GM12878 (cell line): ENCODE data around the gene ZMYND19. TPM values are rescaled to one million over a fixed set of nuclear protein-coding genes. Genes with fewer than 3 reads are reported as not detected.
A peak's percentile ranks its signal among the peaks of the same experiment; 100 is the strongest.
"Not testable (repeated sequence)": the region's sequence is repeated elsewhere in the genome, so short reads cannot be mapped to it uniquely, and the experiment has no call there.

Source experiments
- ATAC-seq: fragments of 200-7000 bp; cut with Tn5 transposase; 3 replicates; pipeline ENCODE4 v1.9.1; 2020; ENCODE audit warnings: mild to moderate bottlenecking, moderate library complexity
- BruUV-seq: library from RNA; stranded (reverse); fragments of 400-500 nt; replicated peaks from 2 replicates; lab custom pipeline; 2021; lab: Mats Ljungman, UMichigan
- CTCF ChIA-PET: fragments of 300-600 bp; sonication (Branson Sonifier 250); formaldehyde crosslinking; extraction: SDS; loops from one replicate; lab custom pipeline; 2021; ENCODE audit warnings: inconsistent platforms; lab: Yijun Ruan, JAX
- POLR2A ChIA-PET: fragments of 350-600 bp; formaldehyde crosslinking; extraction: SDS; loops from one replicate; lab custom pipeline; 2021; ENCODE audit warnings: inconsistent platforms; lab: Charles Lee
- RAD21 ChIA-PET: fragments of 300-600 bp; sonication (Branson Sonifier 250); formaldehyde crosslinking; loops from one replicate; lab custom pipeline; 2023; ENCODE audit warnings: antibody characterized with exemption; ENCODE audit not compliant: unreplicated experiment; lab: Charles Lee
- SMC1A ChIA-PET: fragments of 300-600 bp; sonication (Branson Sonifier 250); formaldehyde crosslinking; loops from one replicate; lab custom pipeline; 2023; ENCODE audit not compliant: unreplicated experiment, uncharacterized antibody; lab: Charles Lee
- DNase-seq: peaks from one replicate; pipeline ENCODE4 v3.0.0-alpha.2; 2011; ENCODE audit warnings: low read depth, low spot score
- FAIRE-seq: peaks from 3 replicates; lab custom pipeline; 2011; peaks lifted over from hg19 to GRCh38; lab: Jason Lieb, UNC
- H2AFZ ChIP-seq: 2 replicates; pipeline ENCODE4 v1.6.0; 2011; ENCODE audit warnings: low read depth, low read length, control low read depth; ENCODE audit not compliant: control insufficient read depth
- H3K27ac ChIP-seq: 2 replicates; pipeline ENCODE4 v1.5.1; 2011; ENCODE audit warnings: control low read depth; ENCODE audit not compliant: control insufficient read depth, insufficient read depth
- H3K27me3 ChIP-seq, 2 experiments: replicated peaks in 1 of 2; 2 replicates each; pipeline versions ENCODE4 v1.6.0 to v1.6.1; 2011; ENCODE audit warnings: low read length in 1 of 2; ENCODE audit not compliant: control insufficient read depth in 2 of 2, insufficient read depth in 2 of 2
- H3K36me3 ChIP-seq, 2 experiments: 2 replicates each; pipeline ENCODE4 v1.5.1; 2011; ENCODE audit warnings: low read length in 1 of 2; ENCODE audit not compliant: control insufficient read depth in 2 of 2, insufficient read depth in 2 of 2
- H3K4me1 ChIP-seq: 2 replicates; pipeline ENCODE4 v1.6.1; 2011; ENCODE audit warnings: mild to moderate bottlenecking, low read length, moderate library complexity, mixed read lengths; ENCODE audit not compliant: control insufficient read depth, insufficient read depth
- H3K4me2 ChIP-seq: 2 replicates; pipeline ENCODE4 v1.6.0; 2011; ENCODE audit warnings: control low read depth; ENCODE audit not compliant: control insufficient read depth, insufficient read depth
- H3K4me3 ChIP-seq: fragments of 200-600 bp; sonication (generic); 2 replicates; pipeline ENCODE4 v1.5.1; 2016
- H3K79me2 ChIP-seq: 2 replicates; pipeline ENCODE4 v1.6.0; 2011; ENCODE audit warnings: low read length; ENCODE audit not compliant: control insufficient read depth, insufficient read depth
- H3K9ac ChIP-seq: 2 replicates; pipeline ENCODE4 v1.8.0; 2011; ENCODE audit warnings: low read length, control low read depth, mixed read lengths; ENCODE audit not compliant: control insufficient read depth, insufficient read depth
- H3K9me3 ChIP-seq: replicated peaks from 3 replicates; pipeline ENCODE4 v1.5.1; 2011; ENCODE audit warnings: mild to moderate bottlenecking, low read length; ENCODE audit not compliant: control insufficient read depth, insufficient read depth
- H4K20me1 ChIP-seq: 2 replicates; pipeline ENCODE4 v1.6.0; 2011; ENCODE audit not compliant: control insufficient read depth, insufficient read depth
- ATF3 ChIP-seq: IDR thresholded peaks from 2 replicates; pipeline ENCODE4 v1.6.1; 2011; ENCODE audit warnings: low read depth, mild to moderate bottlenecking, low read length, moderate library complexity, borderline replicate concordance; ENCODE audit errors: extremely low read depth
- CHD1 ChIP-seq: IDR thresholded peaks from 2 replicates; pipeline ENCODE4 v1.6.1; 2012; ENCODE audit warnings: low read depth, low read length, improper control_type of control experiment
- MEF2B ChIP-seq: fragments of 450-650 bp; IDR thresholded peaks from 2 replicates; pipeline ENCODE4 v1.6.1; 2018; ENCODE audit warnings: mild to moderate bottlenecking, moderate library complexity; ENCODE audit not compliant: partially characterized antibody, poor library complexity, severe bottlenecking
- POLR2A ChIP-seq: IDR thresholded peaks from 2 replicates; pipeline ENCODE4 v1.6.1; 2011; ENCODE audit warnings: low read depth, mild to moderate bottlenecking, low read length
- ZZZ3 ChIP-seq: IDR thresholded peaks from 2 replicates; pipeline ENCODE4 v1.6.1; 2011; ENCODE audit warnings: low read depth; ENCODE audit not compliant: control insufficient read depth, insufficient read length
- whole genome bisulfite sequencing: methylation state at CpG from one replicate; pipeline ENCODE4 v1.1.6; 2016; ENCODE audit warnings: low lambda C conversion rate; ENCODE audit not compliant: insufficient replicate concordance, insufficient coverage; ENCODE audit errors: missing lambda C conversion rate; 5-methylcytosine and 5-hydroxymethylcytosine counted together
- in situ Hi-C: fragments of 300-500 bp; cut with MboI; formaldehyde crosslinking; loops from 9 replicates; pipeline ENCODE4 v1.14.3; 2018; ENCODE audit warnings: mixed read lengths
- intact Hi-C: fragments of 100-400 bp; cut with micrococcal nuclease; formaldehyde crosslinking; loops from one replicate; pipeline ENCODE4 v1.14.2; 2022; ENCODE audit not compliant: unreplicated experiment
- polyA plus RNA-seq, 11 experiments: library from polyadenylated mRNA; depleted of rRNA in 4 of 11; unstranded in 6 of 11; stranded (reverse) in 5 of 11; fragments of >200 nt; fragmentation: Nextera tagmentation in 4 of 11; fragmentation: Illumina TruSeq in 1 of 11; extraction: Ambion mirVana in 4 of 11; extraction: Trizol in 1 of 11; gene quantifications; 1 replicate in 1 of 11; 2 replicates in 10 of 11; pipeline versions ENCODE4 v1.2.1 to v1.2.3, GENCODE V29; 2011 to 2016; ENCODE audit warnings: inconsistent platforms in 2 of 11, missing spikeins in 2 of 11, low read depth in 1 of 11
- total RNA-seq, 4 experiments: library from RNA; depleted of rRNA in 3 of 4; stranded (reverse); fragments of >200 nt in 3 of 4; fragmentation: Illumina TruSeq in 1 of 4; extraction: Trizol in 1 of 4; gene quantifications; 2 replicates each; pipeline versions ENCODE4 v1.2.1 to v1.2.3, GENCODE V29; 2013 to 2021
- TF ChIP-seq, protein P1 (sequence below), 3 experiments: IDR thresholded peaks in 2 of 3; conservative IDR thresholded peaks in 1 of 3; 2 replicates each; pipeline ENCODE4 v1.5.1; 2011; ENCODE audit warnings: low read depth in 3 of 3, low read length in 3 of 3, mild to moderate bottlenecking in 3 of 3, control low read depth in 2 of 3, moderate library complexity in 2 of 3, inconsistent platforms in 1 of 3, mixed read lengths in 1 of 3; ENCODE audit not compliant: control insufficient read depth in 2 of 3, insufficient read depth in 1 of 3; ENCODE audit errors: extremely low read depth in 1 of 3

The ZMYND19 gene
- total and polyA plus RNA-seq, 10 of the 15 experiments (the other 5 are each of a cell fraction or from before 2014, with no cell fraction given), result 0.84 to 54.8 (median 20.1) TPM

DNA sequence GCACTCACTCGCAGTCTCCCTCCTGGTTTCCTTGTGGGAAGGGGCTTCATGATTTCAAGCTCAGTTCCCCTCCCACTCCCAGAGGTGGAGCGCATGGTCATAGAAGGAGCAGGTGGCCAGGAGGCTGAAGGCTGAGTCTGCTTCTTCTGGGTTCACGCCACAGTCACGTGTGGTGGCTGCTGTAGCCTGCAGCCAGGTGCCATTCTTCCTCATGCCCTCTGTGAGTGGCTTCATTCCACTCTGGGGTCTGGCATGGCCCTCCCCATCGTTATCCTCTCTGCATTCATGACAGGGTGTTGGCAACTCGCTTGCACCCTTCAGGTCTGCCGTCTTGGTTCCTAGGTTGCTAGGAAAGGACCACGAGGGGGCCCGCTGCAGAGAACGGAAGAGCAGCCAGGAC is 35.1 kb downstream of the ZMYND19 start:
- CTCF ChIA-PET, result no interaction called here

GRCh38 chr9:137554349-137554748 is 36.0 kb downstream of the ZMYND19 start:
- SMC1A ChIA-PET, result no interaction called here
- Histone ChIP-seq H3K36me3 (peaks cover 9 to 18% of the 10 kb centered on the region in 2 experiments), H3K27ac (no peak overlapping the region), H4K20me1 (no peaks in the 10 kb centered on the region), H3K79me2 (peaks cover 11% of the 10 kb centered on the region), H3K9me3 (no peaks in the 10 kb centered on the region), H3K27me3 (no peaks in the 10 kb centered on the region), H3K4me1 (peaks cover 14% of the 10 kb centered on the region), H3K4me2 (no peak overlapping the region), H3K9ac (no peak overlapping the region), H2AFZ (no peak overlapping the region), H3K4me3 (no peak overlapping the region)
- RAD21 ChIA-PET, result no interaction called here
- CTCF ChIA-PET, result no interaction called here
- POLR2A ChIA-PET, result interaction anchor here (0.5 kb wide), 1 partner anchor 293 kb away, joined by 4 read pairs; no protein-coding TSS in a partner anchor
- BruUV-seq, result no TSS peak
- no peak for ATAC-seq
- WGBS, result 38% methylated on average over 1 of the region's 1 CpG
- TF ChIP-seq ATF3 (no peak), MEF2B (no peak), CHD1 (no peak)
- TF ChIP-seq, protein P1, sequence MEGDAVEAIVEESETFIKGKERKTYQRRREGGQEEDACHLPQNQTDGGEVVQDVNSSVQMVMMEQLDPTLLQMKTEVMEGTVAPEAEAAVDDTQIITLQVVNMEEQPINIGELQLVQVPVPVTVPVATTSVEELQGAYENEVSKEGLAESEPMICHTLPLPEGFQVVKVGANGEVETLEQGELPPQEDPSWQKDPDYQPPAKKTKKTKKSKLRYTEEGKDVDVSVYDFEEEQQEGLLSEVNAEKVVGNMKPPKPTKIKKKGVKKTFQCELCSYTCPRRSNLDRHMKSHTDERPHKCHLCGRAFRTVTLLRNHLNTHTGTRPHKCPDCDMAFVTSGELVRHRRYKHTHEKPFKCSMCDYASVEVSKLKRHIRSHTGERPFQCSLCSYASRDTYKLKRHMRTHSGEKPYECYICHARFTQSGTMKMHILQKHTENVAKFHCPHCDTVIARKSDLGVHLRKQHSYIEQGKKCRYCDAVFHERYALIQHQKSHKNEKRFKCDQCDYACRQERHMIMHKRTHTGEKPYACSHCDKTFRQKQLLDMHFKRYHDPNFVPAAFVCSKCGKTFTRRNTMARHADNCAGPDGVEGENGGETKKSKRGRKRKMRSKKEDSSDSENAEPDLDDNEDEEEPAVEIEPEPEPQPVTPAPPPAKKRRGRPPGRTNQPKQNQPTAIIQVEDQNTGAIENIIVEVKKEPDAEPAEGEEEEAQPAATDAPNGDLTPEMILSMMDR (IDR thresholded peaks at IDR 0.05 in 2 of 3, conservative IDR thresholded peaks at IDR 0.05 in 1 of 3; ENCODE audit: control insufficient read depth in 2 of 3, extremely low read depth in 1 of 3, insufficient read depth in 1 of 3, low read depth in 3 of 3, low read length in 3 of 3), result no peak
- intact Hi-C loops (no loop called here), in situ Hi-C loops (no loop called here)
- DNase-seq, result no peak
- FAIRE-seq, result no peak

More for the DNA sequence above, 35.1 kb downstream of the ZMYND19 start:
- TF ChIP-seq POLR2A (peak; percentile 52; the same call in 1 of the 2 replicates), ZZZ3 (no peak)
- ChIA-PET RAD21 (no interaction called here), POLR2A (no interaction called here), SMC1A (no interaction called here)
- H3K79me2 ChIP-seq, result peaks cover 11% of the 10 kb centered on the region
- no peaks in the 10 kb centered on the region for H3K9me3 ChIP-seq
- no peaks in the 10 kb centered on the region for H3K27me3 ChIP-seq
- H4K20me1 ChIP-seq, result no peaks in the 10 kb centered on the region
- H3K27ac ChIP-seq, result no peak overlapping the region
- no peak overlapping the region for H3K4me2 ChIP-seq
- in situ Hi-C loops (no loop called here), intact Hi-C loops (no loop called here)
- peaks cover 8% of the 10 kb centered on the region for H3K4me1 ChIP-seq
- ATAC-seq, result no peak
- no peak overlapping the region for H3K9ac ChIP-seq
- H3K4me3 ChIP-seq, result no peak overlapping the region
- 91% methylated on average over 10 of the region's 10 CpGs for WGBS
- H3K36me3 ChIP-seq, result peaks cover 9 to 19% of the 10 kb centered on the region in 2 experiments
- no peak overlapping the region for H2AFZ ChIP-seq
- no peak for FAIRE-seq
- DNase-seq, result no peak
- TSS peak; percentile 50 for BruUV-seq

- FAIRE-seq, in situ Hi-C loops, H3K4me3 ChIP-seq, DNase-seq, H2AFZ ChIP-seq, SMC1A ChIA-PET, H3K9ac ChIP-seq, CTCF ChIA-PET, H3K4me2 ChIP-seq, BruUV-seq, ATAC-seq, POLR2A ChIA-PET, H3K9me3 ChIP-seq, H4K20me1 ChIP-seq, H3K27ac ChIP-seq, H3K27me3 ChIP-seq, intact Hi-C loops: not testable (repeated sequence)
- Histone ChIP-seq H3K79me2 (peaks cover 11% of the 10 kb centered on the region), H3K36me3 (peaks cover 9 to 18% of the 10 kb centered on the region in 2 experiments), H3K4me1 (peaks cover 14% of the 10 kb centered on the region)
- RAD21 ChIA-PET, result interaction anchor here (0.5 kb wide), 1 partner anchor 23 kb away, joined by 3 read pairs; no protein-coding TSS in a partner anchor
- WGBS, result 99% methylated on average over 10 of the region's 10 CpGs
These were observed 36.7 kb downstream of the ZMYND19 start for GRCh38 chr9:137553654-137554053.
